ENCODE measurements around the gene TACR1. TPM values are rescaled to one million over a fixed set of nuclear protein-coding genes. Genes with fewer than 3 reads are reported as not detected.

Gene TACR1
- total RNA-seq, 4 donors from 2014 or later = 0.04 to 3.6 (median 1.2) TPM

- H3K4me1 ChIP-seq = no peaks in the 10 kb centered on the region
- H3K27ac ChIP-seq = no peak overlapping the region
- no peaks in the 10 kb centered on the region for H3K36me3 ChIP-seq
- no peaks in the 10 kb centered on the region for H3K27me3 ChIP-seq
- 89 to 93% methylated on average over 9 to 11 of the region's 11 CpGs for WGBS, 2 donors
- intact Hi-C loops (cut with DNase I) = no loop called here
- TF ChIP-seq POLR2A (IDR thresholded peaks at IDR 0.05) = no peak
- no peak for TF ChIP-seq CTCF (IDR thresholded peaks at IDR 0.05)
- no peak for DNase-seq
- no peaks in the 10 kb centered on the region for H3K9me3 ChIP-seq
- H3K4me3 ChIP-seq = no peak overlapping the region
These were observed 178.8 kb downstream of the TACR1 start for GRCh38 chr2:75020476-75020875.

DNA sequence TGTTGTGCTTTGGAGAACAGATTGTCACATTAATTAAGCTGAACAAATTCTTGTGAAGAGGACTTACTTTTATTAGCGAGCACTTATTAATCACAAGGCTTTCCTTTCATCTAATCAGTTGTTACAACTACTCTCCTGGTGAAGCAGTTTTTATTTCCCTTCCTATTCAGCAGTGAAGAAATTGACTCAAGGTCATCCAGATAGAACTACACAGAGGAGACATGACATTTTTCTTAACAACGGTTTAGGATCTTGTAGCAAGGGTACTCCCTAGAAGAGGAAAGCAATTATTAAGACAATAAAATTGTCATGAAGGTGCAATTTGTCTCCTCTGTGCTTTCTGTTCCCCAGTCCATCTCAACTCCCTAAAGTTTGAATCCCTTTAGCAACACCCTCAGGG lies 179.5 kb downstream of the TACR1 start:
- Histone ChIP-seq H3K27ac (no peak overlapping the region), H3K9me3 (no peaks in the 10 kb centered on the region), H3K27me3 (no peaks in the 10 kb centered on the region), H3K4me3 (no peak overlapping the region), H3K36me3 (no peaks in the 10 kb centered on the region), H3K4me1 (no peaks in the 10 kb centered on the region)
- no peak for DNase-seq
- intact Hi-C loops (cut with DNase I) = no loop called here
- WGBS, 2 donors = 62 to 67% methylated on average over 2 of the region's 2 CpGs
- no peak for TF ChIP-seq POLR2A (IDR thresholded peaks at IDR 0.05)
- TF ChIP-seq CTCF (IDR thresholded peaks at IDR 0.05) = no peak

DNA sequence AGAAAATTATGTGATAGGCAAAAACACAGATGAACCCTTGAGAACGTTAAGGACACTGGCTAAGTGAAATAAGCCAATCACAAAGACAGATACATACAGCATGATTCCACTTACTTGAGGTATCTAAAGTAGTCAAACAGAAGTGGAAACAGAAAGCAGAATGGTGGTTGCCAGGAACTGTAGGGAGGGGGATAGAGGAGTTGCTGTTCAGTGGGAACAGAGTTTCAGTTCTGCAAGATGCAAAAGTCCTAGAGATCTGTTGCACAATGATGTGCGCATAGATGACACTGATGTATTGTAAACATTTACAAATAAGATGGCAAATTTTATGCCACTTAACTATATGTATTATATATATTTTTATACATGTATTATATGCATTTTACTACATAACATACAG lies 181.2 kb downstream of the TACR1 start:
- H3K4me1 ChIP-seq = no peaks in the 10 kb centered on the region
- no peaks in the 10 kb centered on the region for H3K9me3 ChIP-seq
- 77 to 78% methylated on average over 2 of the region's 2 CpGs for WGBS, 2 donors
- no peak for DNase-seq
- H3K27ac ChIP-seq = no peak overlapping the region
- intact Hi-C loops (cut with DNase I) = no loop called here
- no peak overlapping the region for H3K4me3 ChIP-seq
- no peaks in the 10 kb centered on the region for H3K27me3 ChIP-seq
- TF ChIP-seq POLR2A (IDR thresholded peaks at IDR 0.05) = no peak
- TF ChIP-seq CTCF (IDR thresholded peaks at IDR 0.05) = no peak
- no peaks in the 10 kb centered on the region for H3K36me3 ChIP-seq

- WGBS, 2 donors = 67 to 68% methylated on average over 8 of the region's 8 CpGs
- Histone ChIP-seq H3K27me3 (no peaks in the 10 kb centered on the region), H3K36me3 (no peaks in the 10 kb centered on the region), H3K27ac (no peak overlapping the region), H3K9me3 (no peaks in the 10 kb centered on the region), H3K4me3 (no peak overlapping the region), H3K4me1 (no peaks in the 10 kb centered on the region)
- intact Hi-C loops (cut with DNase I) = no loop called here
- TF ChIP-seq POLR2A (IDR thresholded peaks at IDR 0.05) = no peak
- no peak for DNase-seq
These were observed 187.2 kb downstream of the TACR1 start for GRCh38 chr2:75012080-75012479.

DNA sequence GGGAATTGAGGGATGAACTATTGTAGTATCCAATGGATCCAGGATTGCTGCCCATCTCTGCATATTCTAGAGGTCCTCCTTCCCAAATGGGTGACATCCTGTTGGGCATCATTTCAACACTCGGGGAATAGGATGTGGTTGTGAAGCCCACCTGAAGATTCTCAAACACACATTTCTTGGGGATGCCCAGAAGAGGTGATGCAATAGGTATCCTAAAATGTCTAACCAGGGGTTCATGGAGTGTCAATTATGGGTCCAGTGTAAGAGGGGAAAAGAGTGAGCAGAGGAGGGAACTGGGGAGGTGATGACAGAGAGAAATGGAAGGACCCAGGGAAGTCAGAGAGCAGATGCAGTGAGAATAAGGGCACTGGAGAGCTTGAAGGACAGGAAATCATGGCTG lies 188.7 kb downstream of the TACR1 start:
- WGBS, 2 donors = 67 to 100% methylated on average over 1 of the region's 1 CpG
- H3K4me3 ChIP-seq = no peak overlapping the region
- DNase-seq = no peak
- no peaks in the 10 kb centered on the region for H3K9me3 ChIP-seq
- TF ChIP-seq POLR2A (IDR thresholded peaks at IDR 0.05) = no peak
- no peak overlapping the region for H3K27ac ChIP-seq
- H3K4me1 ChIP-seq = no peaks in the 10 kb centered on the region
- no peaks in the 10 kb centered on the region for H3K27me3 ChIP-seq
- intact Hi-C loops (cut with DNase I) = no loop called here
- H3K36me3 ChIP-seq = no peaks in the 10 kb centered on the region

- H3K27me3 ChIP-seq = no peaks in the 10 kb centered on the region
- no peak for TF ChIP-seq CTCF (IDR thresholded peaks at IDR 0.05)
- WGBS, 2 donors = 84 to 90% methylated on average over 3 to 4 of the region's 4 CpGs
- intact Hi-C loops (cut with DNase I) = no loop called here
- no peak for DNase-seq
- no peak overlapping the region for H3K27ac ChIP-seq
- no peak overlapping the region for H3K4me3 ChIP-seq
- no peaks in the 10 kb centered on the region for H3K4me1 ChIP-seq
- H3K36me3 ChIP-seq = no peaks in the 10 kb centered on the region
- H3K9me3 ChIP-seq = no peaks in the 10 kb centered on the region
These were observed 191.5 kb downstream of the TACR1 start for GRCh38 chr2:75007819-75008218.

Data from esophagus squamous epithelium (tissue), 5 donors.